PC-3 (cell line): ENCODE data around the gene ARL13B.

Experiments used
- EZH2 ChIP-seq: fragments of 300-600 bp; sonication (generic); IDR thresholded peaks from one replicate; pipeline ENCODE4 v1.6.1; 2017; ENCODE audit warnings: antibody characterized with exemption, mild to moderate bottlenecking, low read length; ENCODE audit not compliant: unreplicated experiment
- EZH2phosphoT487 ChIP-seq: fragments of 300-600 bp; sonication (generic); IDR thresholded peaks from 2 replicates; pipeline ENCODE4 v1.6.1; 2018; ENCODE audit warnings: mild to moderate bottlenecking, antibody characterized with exemption, low read length, borderline replicate concordance
- TF ChIP-seq, protein P1 (sequence below): fragments of 300-600 bp; sonication (generic); conservative IDR thresholded peaks from 2 replicates; pipeline ENCODE4 v1.5.1; 2017; ENCODE audit warnings: antibody characterized with exemption, low read depth, mild to moderate bottlenecking, low read length

DNA sequence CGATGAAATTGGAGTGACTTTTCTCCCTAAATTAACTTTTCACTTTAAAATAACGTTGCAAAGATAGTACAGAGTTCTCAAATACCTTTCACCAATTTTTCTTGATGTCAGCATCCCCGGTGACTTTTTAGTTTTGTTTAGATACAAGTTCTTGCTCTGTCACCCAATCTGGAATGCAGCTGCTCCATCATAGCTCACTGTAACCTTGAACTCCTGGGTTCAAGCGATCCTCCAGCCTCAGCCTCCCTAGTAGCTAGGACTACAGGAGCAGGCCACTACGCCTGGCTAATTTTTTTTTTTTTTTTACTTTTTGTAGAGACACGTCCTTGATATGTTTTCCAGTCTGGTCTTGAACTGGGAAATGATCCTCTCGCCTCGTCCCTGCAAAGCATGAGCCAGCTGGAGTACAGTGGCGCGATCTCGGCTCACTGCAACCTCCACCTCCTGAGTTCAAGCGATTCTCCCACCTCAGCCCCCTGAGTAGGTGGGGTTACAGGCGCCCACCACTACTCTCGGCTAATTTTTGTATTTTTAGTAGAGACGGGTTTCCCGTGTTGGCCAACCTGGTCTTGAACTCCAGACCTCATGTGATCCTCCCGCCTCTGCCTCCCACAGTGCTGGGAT, 83.7 kb downstream of the ARL13B start:
- TF ChIP-seq EZH2 = no peak
- TF ChIP-seq, protein P1, sequence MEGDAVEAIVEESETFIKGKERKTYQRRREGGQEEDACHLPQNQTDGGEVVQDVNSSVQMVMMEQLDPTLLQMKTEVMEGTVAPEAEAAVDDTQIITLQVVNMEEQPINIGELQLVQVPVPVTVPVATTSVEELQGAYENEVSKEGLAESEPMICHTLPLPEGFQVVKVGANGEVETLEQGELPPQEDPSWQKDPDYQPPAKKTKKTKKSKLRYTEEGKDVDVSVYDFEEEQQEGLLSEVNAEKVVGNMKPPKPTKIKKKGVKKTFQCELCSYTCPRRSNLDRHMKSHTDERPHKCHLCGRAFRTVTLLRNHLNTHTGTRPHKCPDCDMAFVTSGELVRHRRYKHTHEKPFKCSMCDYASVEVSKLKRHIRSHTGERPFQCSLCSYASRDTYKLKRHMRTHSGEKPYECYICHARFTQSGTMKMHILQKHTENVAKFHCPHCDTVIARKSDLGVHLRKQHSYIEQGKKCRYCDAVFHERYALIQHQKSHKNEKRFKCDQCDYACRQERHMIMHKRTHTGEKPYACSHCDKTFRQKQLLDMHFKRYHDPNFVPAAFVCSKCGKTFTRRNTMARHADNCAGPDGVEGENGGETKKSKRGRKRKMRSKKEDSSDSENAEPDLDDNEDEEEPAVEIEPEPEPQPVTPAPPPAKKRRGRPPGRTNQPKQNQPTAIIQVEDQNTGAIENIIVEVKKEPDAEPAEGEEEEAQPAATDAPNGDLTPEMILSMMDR = no peak
- TF ChIP-seq EZH2phosphoT487 = no peak
